SHP77 treated with DMSO at 0.1 percent for 48 hours (cell line): Measurements from ENCODE around the gene AFG1L.

Experiments used
- DNase-seq: peaks from one replicate; lab custom pipeline; 2025; lab: John Stamatoyannopoulos, UW

The AFG1L gene

GRCh38 chr6:108453601-108454185 is 158.8 kb downstream of the AFG1L start:
- no peak for DNase-seq

GRCh38 chr6:108454356-108454755 is 159.5 kb downstream of the AFG1L start:
- DNase-seq = no peak

- no peak for DNase-seq
Measured at GRCh38 chr6:108455688-108456087, 160.8 kb downstream of the AFG1L start.

GRCh38 chr6:108463784-108464183 is 168.9 kb downstream of the AFG1L start:
- no peak for DNase-seq

GRCh38 chr6:108464418-108465097 is 169.7 kb downstream of the AFG1L start:
- no peak for DNase-seq

- DNase-seq = no peak
Measured at GRCh38 chr6:108465098-108465495, 170.2 kb downstream of the AFG1L start.

- DNase-seq = no peak
Measured at GRCh38 chr6:108468346-108468745, 173.5 kb downstream of the AFG1L start.

- DNase-seq = no peak
Measured at GRCh38 chr6:108469316-108469715, 174.5 kb downstream of the AFG1L start.

GRCh38 chr6:108473197-108473596 is 178.3 kb downstream of the AFG1L start:
- DNase-seq = no peak

GRCh38 chr6:108476376-108476775 is 181.5 kb downstream of the AFG1L start:
- no peak for DNase-seq

- DNase-seq = no peak
Measured at GRCh38 chr6:108476847-108477430, 182.1 kb downstream of the AFG1L start.

- no peak for DNase-seq
Measured at GRCh38 chr6:108482559-108482958, 187.7 kb downstream of the AFG1L start.

- no peak for DNase-seq
Measured at GRCh38 chr6:108484016-108484415, 189.2 kb downstream of the AFG1L start.

GRCh38 chr6:108489699-108490098 is 194.8 kb downstream of the AFG1L start:
- DNase-seq = no peak

GRCh38 chr6:108492131-108492766 is 197.4 kb downstream of the AFG1L start:
- no peak for DNase-seq

- no peak for DNase-seq
Measured at GRCh38 chr6:108494434-108494833, 199.6 kb downstream of the AFG1L start.

- DNase-seq = peak; percentile 2
Measured at GRCh38 chr6:108497883-108498282, 203.0 kb downstream of the AFG1L start.

GRCh38 chr6:108501559-108501958 is 206.7 kb downstream of the AFG1L start:
- no peak for DNase-seq

- DNase-seq = no peak
Measured at GRCh38 chr6:108502832-108503231, 208.0 kb downstream of the AFG1L start.

GRCh38 chr6:108507316-108507715 is 212.5 kb downstream of the AFG1L start:
- no peak for DNase-seq

- no peak for DNase-seq
Measured at GRCh38 chr6:108510461-108511319, 215.8 kb downstream of the AFG1L start.
